HL-60 (cell line): ENCODE measurements around the gene DEFB127.
"Not testable (repeated sequence)": the region's sequence is repeated elsewhere in the genome, so short reads cannot be mapped to it uniquely, and the experiment has no call there.

Experiments
- DNase-seq, 2 experiments: peaks; one replicate each; pipeline ENCODE4 v3.0.0-alpha.2; 2010 to 2020; ENCODE audit warnings: low read depth in 1 of 2, low spot score in 1 of 2
- H3K27ac ChIP-seq: fragments of 250-450 bp; sonication (Bioruptor Pico); replicated peaks from 2 replicates; pipeline ENCODE4 v1.5.1; 2020; ENCODE audit warnings: mild to moderate bottlenecking, moderate library complexity
- H3K27me3 ChIP-seq: fragments of 250-450 bp; sonication (Bioruptor Pico); 2 replicates; pipeline ENCODE4 v1.5.1; 2021; ENCODE audit warnings: mild to moderate bottlenecking, moderate library complexity; ENCODE audit not compliant: insufficient read depth, poor library complexity, severe bottlenecking
- H3K4me3 ChIP-seq: replicated peaks from 2 replicates; pipeline ENCODE4 v1.5.1; 2011; ENCODE audit warnings: mild to moderate bottlenecking, control low read depth, low read length; ENCODE audit not compliant: insufficient read depth
- GABPA ChIP-seq: IDR thresholded peaks from 2 replicates; pipeline ENCODE4 v1.6.1; 2012; ENCODE audit warnings: low read depth
- POLR2AphosphoS5 ChIP-seq: IDR thresholded peaks from 2 replicates; pipeline ENCODE4 v1.6.1; 2012; ENCODE audit warnings: low read depth
- SPI1 ChIP-seq: IDR thresholded peaks from 2 replicates; pipeline ENCODE4 v1.6.1; 2012; ENCODE audit warnings: low read depth, mild to moderate bottlenecking, borderline replicate concordance
- TF ChIP-seq, protein P1 (sequence below): IDR thresholded peaks from one replicate; pipeline ENCODE4 v1.5.1; 2011; ENCODE audit warnings: low read length, control low read depth, inconsistent platforms; ENCODE audit not compliant: insufficient read depth
- TF ChIP-seq, protein P2 (sequence below): IDR thresholded peaks from 2 replicates; pipeline ENCODE4 v1.6.1; 2012; ENCODE audit warnings: low read depth; ENCODE audit not compliant: insufficient replicate concordance

Gene DEFB127

DNA sequence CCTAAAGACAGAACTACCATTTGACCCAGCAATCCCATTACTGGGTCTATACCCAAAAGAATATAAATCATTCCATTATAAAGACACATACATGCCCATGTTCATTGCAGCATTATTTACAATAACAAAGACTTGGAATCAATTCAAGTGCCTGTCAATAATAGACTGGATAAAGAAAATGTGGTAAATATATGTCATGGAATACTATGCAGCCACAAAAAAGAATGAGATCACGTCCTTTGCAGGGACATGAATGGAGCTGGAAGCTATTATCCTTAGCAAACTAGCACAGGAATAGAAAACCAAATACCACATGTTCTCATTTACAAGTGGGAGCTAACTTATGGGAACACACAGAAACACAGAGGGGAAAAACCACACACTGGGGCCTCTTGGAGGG is 41.0 kb downstream of the DEFB127 start:
- Histone ChIP-seq H3K27me3 (no peaks in the 10 kb centered on the region), H3K4me3 (no peak overlapping the region), H3K27ac (no peak overlapping the region)
- TF ChIP-seq POLR2AphosphoS5 (no peak), GABPA (no peak), SPI1 (no peak)
- TF ChIP-seq, protein P1, sequence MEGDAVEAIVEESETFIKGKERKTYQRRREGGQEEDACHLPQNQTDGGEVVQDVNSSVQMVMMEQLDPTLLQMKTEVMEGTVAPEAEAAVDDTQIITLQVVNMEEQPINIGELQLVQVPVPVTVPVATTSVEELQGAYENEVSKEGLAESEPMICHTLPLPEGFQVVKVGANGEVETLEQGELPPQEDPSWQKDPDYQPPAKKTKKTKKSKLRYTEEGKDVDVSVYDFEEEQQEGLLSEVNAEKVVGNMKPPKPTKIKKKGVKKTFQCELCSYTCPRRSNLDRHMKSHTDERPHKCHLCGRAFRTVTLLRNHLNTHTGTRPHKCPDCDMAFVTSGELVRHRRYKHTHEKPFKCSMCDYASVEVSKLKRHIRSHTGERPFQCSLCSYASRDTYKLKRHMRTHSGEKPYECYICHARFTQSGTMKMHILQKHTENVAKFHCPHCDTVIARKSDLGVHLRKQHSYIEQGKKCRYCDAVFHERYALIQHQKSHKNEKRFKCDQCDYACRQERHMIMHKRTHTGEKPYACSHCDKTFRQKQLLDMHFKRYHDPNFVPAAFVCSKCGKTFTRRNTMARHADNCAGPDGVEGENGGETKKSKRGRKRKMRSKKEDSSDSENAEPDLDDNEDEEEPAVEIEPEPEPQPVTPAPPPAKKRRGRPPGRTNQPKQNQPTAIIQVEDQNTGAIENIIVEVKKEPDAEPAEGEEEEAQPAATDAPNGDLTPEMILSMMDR, result no peak
- TF ChIP-seq, protein P2, sequence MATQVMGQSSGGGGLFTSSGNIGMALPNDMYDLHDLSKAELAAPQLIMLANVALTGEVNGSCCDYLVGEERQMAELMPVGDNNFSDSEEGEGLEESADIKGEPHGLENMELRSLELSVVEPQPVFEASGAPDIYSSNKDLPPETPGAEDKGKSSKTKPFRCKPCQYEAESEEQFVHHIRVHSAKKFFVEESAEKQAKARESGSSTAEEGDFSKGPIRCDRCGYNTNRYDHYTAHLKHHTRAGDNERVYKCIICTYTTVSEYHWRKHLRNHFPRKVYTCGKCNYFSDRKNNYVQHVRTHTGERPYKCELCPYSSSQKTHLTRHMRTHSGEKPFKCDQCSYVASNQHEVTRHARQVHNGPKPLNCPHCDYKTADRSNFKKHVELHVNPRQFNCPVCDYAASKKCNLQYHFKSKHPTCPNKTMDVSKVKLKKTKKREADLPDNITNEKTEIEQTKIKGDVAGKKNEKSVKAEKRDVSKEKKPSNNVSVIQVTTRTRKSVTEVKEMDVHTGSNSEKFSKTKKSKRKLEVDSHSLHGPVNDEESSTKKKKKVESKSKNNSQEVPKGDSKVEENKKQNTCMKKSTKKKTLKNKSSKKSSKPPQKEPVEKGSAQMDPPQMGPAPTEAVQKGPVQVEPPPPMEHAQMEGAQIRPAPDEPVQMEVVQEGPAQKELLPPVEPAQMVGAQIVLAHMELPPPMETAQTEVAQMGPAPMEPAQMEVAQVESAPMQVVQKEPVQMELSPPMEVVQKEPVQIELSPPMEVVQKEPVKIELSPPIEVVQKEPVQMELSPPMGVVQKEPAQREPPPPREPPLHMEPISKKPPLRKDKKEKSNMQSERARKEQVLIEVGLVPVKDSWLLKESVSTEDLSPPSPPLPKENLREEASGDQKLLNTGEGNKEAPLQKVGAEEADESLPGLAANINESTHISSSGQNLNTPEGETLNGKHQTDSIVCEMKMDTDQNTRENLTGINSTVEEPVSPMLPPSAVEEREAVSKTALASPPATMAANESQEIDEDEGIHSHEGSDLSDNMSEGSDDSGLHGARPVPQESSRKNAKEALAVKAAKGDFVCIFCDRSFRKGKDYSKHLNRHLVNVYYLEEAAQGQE, result no peak
- DNase-seq, result no peak

DNA sequence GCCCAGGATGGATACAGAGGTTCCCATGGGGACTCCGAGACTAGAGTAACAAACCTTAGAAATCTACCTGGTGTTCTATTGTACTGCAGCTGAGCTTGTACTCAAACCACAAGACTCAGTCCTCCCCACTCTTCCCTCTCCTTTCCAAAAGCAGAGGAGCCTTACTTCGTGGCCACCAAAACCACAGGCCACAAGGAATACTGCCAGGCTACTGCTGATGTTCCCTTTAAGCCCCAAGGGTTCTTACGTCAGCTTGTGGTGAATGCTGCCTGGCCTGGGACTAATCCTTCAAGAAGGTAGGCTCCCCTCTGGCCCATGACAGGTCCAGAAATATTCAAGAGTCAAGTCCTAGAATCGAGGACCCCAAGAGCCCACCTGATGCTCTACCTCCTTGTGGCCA is 42.7 kb downstream of the DEFB127 start:
- no peaks in the 10 kb centered on the region for H3K27me3 ChIP-seq
- TF ChIP-seq, protein P1, result no peak
- no peak for TF ChIP-seq GABPA
- TF ChIP-seq, protein P2, result no peak
- TF ChIP-seq SPI1, result no peak
- TF ChIP-seq POLR2AphosphoS5, result no peak
- H3K27ac ChIP-seq, result no peak overlapping the region
- no peak overlapping the region for H3K4me3 ChIP-seq
- peak in 1 of 2 experiments; percentile 4 for DNase-seq

DNA sequence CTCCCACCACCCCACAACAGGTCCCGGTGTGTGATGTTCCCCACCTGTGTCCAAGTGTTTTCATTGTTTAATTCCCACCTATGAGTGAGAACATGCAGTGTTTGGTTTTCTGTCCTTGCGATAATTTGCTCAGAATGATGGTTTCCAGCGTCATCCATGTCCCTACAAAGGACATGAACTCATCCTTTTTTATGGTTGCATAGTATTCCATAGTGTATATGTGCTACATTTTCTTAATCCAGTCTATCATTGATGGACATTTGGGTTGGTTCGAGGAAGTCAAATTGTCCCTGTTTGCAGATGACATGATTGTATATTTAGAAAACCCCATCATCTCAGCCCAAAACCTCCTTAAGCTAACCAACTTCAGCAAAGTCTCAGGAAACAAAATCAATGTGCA is 46.4 kb downstream of the DEFB127 start:
- H3K27me3 ChIP-seq, result not testable (repeated sequence)

More for the DNA sequence above, 46.4 kb downstream of the DEFB127 start:
- not testable (repeated sequence) for H3K4me3 ChIP-seq, DNase-seq, H3K27ac ChIP-seq
